Suprapubic skin (tissue), 4 donors: ENCODE results near the gene RPAP2. TPM values are rescaled to one million over a fixed set of nuclear protein-coding genes. Genes with fewer than 3 reads are reported as not detected.

Source experiments
- DNase-seq, 2 donors: peaks; one replicate each; pipeline ENCODE4 v3.0.0-alpha.2; 2019; ENCODE audit warnings: low spot score in 2 of 2
- H3K27ac ChIP-seq: fragments of 200-600 bp; sonication (generic); one replicate; pipeline ENCODE4 v1.5.1; 2019
- H3K27me3 ChIP-seq: fragments of 200-600 bp; sonication (generic); one replicate; pipeline ENCODE4 v1.5.1; 2019
- H3K36me3 ChIP-seq: fragments of 200-600 bp; sonication (generic); one replicate; pipeline ENCODE4 v1.5.1; 2019
- H3K4me1 ChIP-seq: fragments of 200-600 bp; sonication (generic); one replicate; pipeline ENCODE4 v1.5.1; 2019
- H3K4me3 ChIP-seq: fragments of 200-600 bp; sonication (generic); one replicate; pipeline ENCODE4 v1.5.1; 2019; ENCODE audit warnings: mild to moderate bottlenecking
- H3K9me3 ChIP-seq: fragments of 200-600 bp; sonication (generic); one replicate; pipeline ENCODE4 v1.5.1; 2019
- CTCF ChIP-seq, 2 donors: fragments of 200-600 bp in 1 of 2; fragments of 450-650 bp in 1 of 2; sonication (generic) in 1 of 2; IDR thresholded peaks; one replicate each; pipeline ENCODE4 v1.5.1; 2016 to 2019; ENCODE audit warnings: antibody characterized with exemption in 2 of 2, mild to moderate bottlenecking in 1 of 2, moderate library complexity in 1 of 2
- EP300 ChIP-seq: sonication (generic); formaldehyde crosslinking; IDR thresholded peaks from one replicate; pipeline ENCODE4 v1.6.1; 2017; ENCODE audit warnings: antibody characterized with exemption
- POLR2A ChIP-seq, 2 donors: fragments of 450-650 bp; IDR thresholded peaks; one replicate each; pipeline ENCODE4 v1.6.1; 2017; ENCODE audit warnings: antibody characterized with exemption in 2 of 2, mild to moderate bottlenecking in 2 of 2, moderate library complexity in 2 of 2
- POLR2AphosphoS5 ChIP-seq, 3 donors: sonication (generic); formaldehyde crosslinking; IDR thresholded peaks; one replicate each; pipeline ENCODE4 v1.6.1; 2017; ENCODE audit warnings: antibody characterized with exemption in 3 of 3
- WGBS: methylation state at CpG from one replicate; pipeline ENCODE4 v1.1.5; 2018; 5-methylcytosine and 5-hydroxymethylcytosine counted together
- total RNA-seq, 4 donors: library from RNA; depleted of rRNA; stranded (reverse); fragments of >200 nt; gene quantifications; one replicate each; pipeline ENCODE4 v1.1.0, GENCODE V29; 2016

Gene RPAP2
- total RNA-seq, 4 donors from 2014 or later: 6.8 to 10.5 (median 9.0) TPM

DNA sequence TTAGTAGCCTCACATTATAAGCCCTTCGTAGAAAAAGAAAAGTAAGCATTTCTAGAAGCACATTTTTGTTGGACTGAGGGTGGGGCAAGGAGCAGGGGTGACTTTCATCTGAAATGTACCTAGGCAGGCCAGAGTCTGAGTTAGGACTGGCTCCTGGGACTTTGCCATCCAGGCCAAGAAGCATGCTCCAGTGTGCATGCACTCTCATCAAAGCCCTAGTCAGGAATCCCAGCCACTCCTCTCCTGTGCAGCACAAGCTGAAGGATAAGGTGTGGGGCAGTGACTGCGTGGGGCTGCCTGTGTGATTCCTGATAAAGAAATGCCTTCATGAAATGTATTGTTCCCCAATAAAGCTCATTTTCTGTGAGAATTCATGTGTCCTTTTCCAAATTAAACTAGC lies 99.7 kb downstream of the RPAP2 start:
- Histone ChIP-seq H3K27me3 (no peaks in the 10 kb centered on the region), H3K4me1 (no peaks in the 10 kb centered on the region), H3K36me3 (no peaks in the 10 kb centered on the region), H3K4me3 (no peak overlapping the region), H3K9me3 (peaks cover 30% of the 10 kb centered on the region), H3K27ac (no peak overlapping the region)
- TF ChIP-seq POLR2A (IDR thresholded peaks at IDR 0.05): no peak
- TF ChIP-seq POLR2AphosphoS5 (IDR thresholded peaks at IDR 0.05): no peak
- no peak for TF ChIP-seq EP300
- no peak for TF ChIP-seq CTCF (IDR thresholded peaks at IDR 0.05)
- no peak for DNase-seq
- 76% methylated on average over 2 of the region's 2 CpGs for WGBS

GRCh38 chr1:92399076-92399475 lies 100.2 kb downstream of the RPAP2 start:
- TF ChIP-seq POLR2AphosphoS5 (IDR thresholded peaks at IDR 0.05) (no peak), CTCF (IDR thresholded peaks at IDR 0.05) (no peak), EP300 (no peak), POLR2A (IDR thresholded peaks at IDR 0.05) (no peak)
- Histone ChIP-seq H3K36me3 (no peaks in the 10 kb centered on the region), H3K27ac (no peak overlapping the region), H3K4me1 (no peaks in the 10 kb centered on the region), H3K27me3 (no peaks in the 10 kb centered on the region), H3K9me3 (peaks cover 26% of the 10 kb centered on the region), H3K4me3 (no peak overlapping the region)
- DNase-seq: no peak

DNA sequence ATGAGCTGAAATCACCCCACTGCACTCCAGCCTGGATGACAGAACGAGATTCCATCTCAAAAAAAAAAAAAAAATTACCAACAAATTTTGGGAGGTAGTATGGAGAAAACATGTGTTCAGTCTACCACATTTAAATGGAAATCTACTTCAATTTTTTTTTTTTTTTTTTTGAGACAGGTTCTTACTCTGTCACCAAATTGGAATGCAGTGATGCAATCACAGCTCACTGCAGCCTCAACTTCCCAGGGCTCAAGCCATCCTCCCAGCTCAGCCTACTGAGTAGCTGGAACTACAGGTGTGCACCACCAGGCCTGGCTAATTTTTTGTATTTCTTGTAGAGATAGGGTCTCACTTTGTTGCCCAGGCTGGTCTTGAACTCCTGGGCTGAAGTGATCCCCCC lies 105.8 kb downstream of the RPAP2 start:
- DNase-seq: no peak
- TF ChIP-seq POLR2A (IDR thresholded peaks at IDR 0.05) (no peak), POLR2AphosphoS5 (IDR thresholded peaks at IDR 0.05) (no peak)
- 90% methylated on average over 1 of the region's 1 CpG for WGBS
- peaks cover 15% of the 10 kb centered on the region for H3K9me3 ChIP-seq
- no peaks in the 10 kb centered on the region for H3K36me3 ChIP-seq
- H3K27ac ChIP-seq: no peak overlapping the region
- H3K4me1 ChIP-seq: no peaks in the 10 kb centered on the region
- no peak overlapping the region for H3K4me3 ChIP-seq
- no peaks in the 10 kb centered on the region for H3K27me3 ChIP-seq

- H3K4me3 ChIP-seq: no peak overlapping the region
- H3K36me3 ChIP-seq: no peaks in the 10 kb centered on the region
- TF ChIP-seq POLR2AphosphoS5 (IDR thresholded peaks at IDR 0.05) (no peak), EP300 (no peak), POLR2A (IDR thresholded peaks at IDR 0.05) (no peak), CTCF (IDR thresholded peaks at IDR 0.05) (no peak)
- H3K27me3 ChIP-seq: no peaks in the 10 kb centered on the region
- no peaks in the 10 kb centered on the region for H3K4me1 ChIP-seq
- H3K9me3 ChIP-seq: no peaks in the 10 kb centered on the region
- 100% methylated on average over 1 of the region's 1 CpG for WGBS
- H3K27ac ChIP-seq: no peak overlapping the region
- no peak for DNase-seq
Observed at GRCh38 chr1:92408825-92409224, 110.0 kb downstream of the RPAP2 start.

DNA sequence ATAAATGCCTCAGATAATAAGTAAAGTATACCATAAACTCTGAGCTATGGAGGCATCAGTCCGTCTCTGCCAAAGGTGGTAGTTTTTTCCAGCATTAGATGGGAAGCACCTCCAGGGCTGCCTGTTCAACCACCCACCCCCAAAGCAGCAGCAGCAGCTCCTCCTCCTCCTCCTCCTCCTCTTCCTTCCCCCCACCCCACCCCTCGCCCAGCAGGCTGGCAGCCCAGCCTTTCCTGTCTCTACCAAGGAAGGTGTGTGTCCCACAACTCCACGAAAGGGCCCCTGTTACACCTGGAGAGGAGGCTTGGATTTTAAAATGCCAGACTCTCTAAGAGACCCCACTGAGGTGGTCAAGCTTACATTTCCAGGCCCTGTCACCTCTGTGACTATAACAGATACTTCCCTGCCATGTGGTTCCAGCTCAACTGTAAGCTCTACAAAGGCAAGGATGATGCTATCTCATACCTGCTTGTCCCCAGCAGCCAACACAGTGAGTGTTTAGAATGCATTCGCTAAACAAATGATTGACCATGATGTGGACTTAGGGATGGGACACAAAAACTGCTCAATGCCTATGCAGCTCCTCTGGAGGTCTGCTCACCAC lies 111.2 kb downstream of the RPAP2 start:
- DNase-seq: no peak
- Histone ChIP-seq H3K27ac (no peak overlapping the region), H3K4me1 (no peaks in the 10 kb centered on the region), H3K4me3 (no peak overlapping the region), H3K9me3 (no peaks in the 10 kb centered on the region), H3K36me3 (no peaks in the 10 kb centered on the region), H3K27me3 (no peaks in the 10 kb centered on the region)
- TF ChIP-seq POLR2A (IDR thresholded peaks at IDR 0.05): no peak
- TF ChIP-seq CTCF (IDR thresholded peaks at IDR 0.05): no peak
- no peak for TF ChIP-seq POLR2AphosphoS5 (IDR thresholded peaks at IDR 0.05)
- no peak for TF ChIP-seq EP300
- WGBS: 70% methylated on average over 4 of the region's 4 CpGs

DNA sequence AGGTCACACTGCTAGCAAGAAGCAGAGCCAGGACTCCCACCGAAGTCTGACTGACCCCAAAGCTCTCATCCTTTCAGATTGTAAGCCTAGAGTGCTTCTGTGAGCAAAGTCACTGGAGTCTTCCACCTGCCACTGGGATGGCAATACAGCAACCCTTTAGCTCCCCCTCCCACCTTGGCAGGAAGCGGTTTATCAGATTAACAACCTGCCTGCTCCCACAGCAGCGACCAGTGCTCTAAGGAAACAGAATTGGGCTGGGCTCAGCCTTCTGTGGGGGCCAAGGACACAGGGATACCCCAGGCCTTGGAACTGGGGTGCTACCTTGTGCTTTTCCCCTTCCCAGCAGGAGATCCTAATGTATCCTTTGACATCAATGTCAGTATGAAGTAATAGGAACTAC lies 111.8 kb downstream of the RPAP2 start:
- no peaks in the 10 kb centered on the region for H3K4me1 ChIP-seq
- 61% methylated on average over 3 of the region's 3 CpGs for WGBS
- no peaks in the 10 kb centered on the region for H3K9me3 ChIP-seq

More for the DNA sequence above, 111.8 kb downstream of the RPAP2 start:
- Histone ChIP-seq H3K4me3 (no peak overlapping the region), H3K27ac (no peak overlapping the region), H3K36me3 (no peaks in the 10 kb centered on the region), H3K27me3 (no peaks in the 10 kb centered on the region)
- no peak for TF ChIP-seq POLR2AphosphoS5 (IDR thresholded peaks at IDR 0.05)
- TF ChIP-seq CTCF (IDR thresholded peaks at IDR 0.05): no peak
- no peak for TF ChIP-seq POLR2A (IDR thresholded peaks at IDR 0.05)
- TF ChIP-seq EP300: no peak
- no peak for DNase-seq
